IPS DF 4.7 (cell line): ENCODE results near the gene MMRN1.

Source experiments
- DNase-seq: peaks from one replicate; pipeline ENCODE4 v3.0.0-alpha.2; 2013; ENCODE audit warnings: low spot score; ENCODE audit errors: extremely low read depth

MMRN1 gene

DNA sequence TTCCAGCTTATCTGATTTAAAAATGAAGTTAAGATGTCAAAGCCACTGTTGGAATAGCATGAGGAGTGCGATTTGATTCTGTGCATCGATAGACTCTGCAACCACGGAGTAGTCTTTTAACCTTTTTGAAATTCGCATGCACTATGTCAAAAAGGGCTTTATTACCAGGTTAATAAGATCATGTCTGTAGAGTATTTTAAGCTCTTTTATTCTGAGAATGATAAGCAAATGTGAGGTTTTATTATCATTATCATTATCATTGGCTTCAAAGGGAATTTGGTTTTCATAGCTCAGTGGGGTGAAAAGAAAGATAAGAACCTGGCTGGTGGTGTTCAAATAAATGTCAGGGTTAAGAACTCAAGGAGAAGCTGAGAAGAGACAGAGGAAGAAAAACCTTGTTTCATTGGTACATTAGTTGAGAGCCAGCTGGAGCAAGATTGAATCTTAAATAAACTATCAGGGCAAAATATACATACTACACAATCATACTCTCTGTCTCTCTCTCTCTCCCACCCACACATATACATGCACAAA lies 102.6 kb downstream of the MMRN1 start:
- DNase-seq: no peak

DNA sequence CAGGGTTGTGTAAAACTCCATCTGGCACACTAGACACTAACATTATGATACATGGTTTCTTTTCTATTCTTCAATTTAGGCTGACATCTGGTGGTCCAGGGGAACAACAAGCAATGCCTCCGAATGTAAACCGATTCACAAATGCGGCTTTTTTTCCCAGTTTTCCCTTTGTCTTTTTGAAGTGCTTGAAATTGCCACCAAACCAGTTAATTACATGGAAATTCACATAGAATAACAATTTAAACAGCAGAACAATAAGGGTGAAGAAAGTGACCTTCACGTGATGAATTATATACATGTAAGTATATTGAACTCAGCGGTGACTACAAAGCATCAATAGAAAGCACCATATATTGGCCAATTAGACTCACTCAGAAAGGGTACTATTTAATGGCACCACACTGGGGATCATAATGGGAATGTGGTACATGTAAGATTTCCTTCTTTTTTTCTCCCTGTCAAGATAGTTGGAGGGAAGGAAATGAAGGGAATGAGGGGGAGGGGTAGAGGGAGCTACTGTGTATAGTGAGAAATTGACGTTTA lies 103.9 kb downstream of the MMRN1 start:
- no peak for DNase-seq

DNA sequence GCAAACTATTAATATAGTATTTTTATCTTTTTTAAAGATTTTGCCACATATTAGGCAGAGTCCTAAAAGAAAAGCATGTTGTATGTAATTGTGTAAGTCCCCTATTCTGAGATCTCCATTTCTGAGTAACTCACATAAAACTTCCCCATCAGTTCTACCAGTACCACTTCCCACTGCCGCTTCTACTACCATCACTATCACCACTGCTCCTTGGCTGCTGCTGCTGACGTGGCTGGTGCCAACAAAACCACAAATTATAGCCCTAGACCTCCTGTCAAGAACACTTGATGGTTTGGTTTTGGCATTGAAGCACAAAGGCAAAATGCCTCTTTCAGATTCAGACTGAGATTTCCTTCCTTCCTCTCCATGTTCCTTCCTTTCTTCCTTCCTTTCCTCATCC lies 106.4 kb downstream of the MMRN1 start:
- DNase-seq: no peak

DNA sequence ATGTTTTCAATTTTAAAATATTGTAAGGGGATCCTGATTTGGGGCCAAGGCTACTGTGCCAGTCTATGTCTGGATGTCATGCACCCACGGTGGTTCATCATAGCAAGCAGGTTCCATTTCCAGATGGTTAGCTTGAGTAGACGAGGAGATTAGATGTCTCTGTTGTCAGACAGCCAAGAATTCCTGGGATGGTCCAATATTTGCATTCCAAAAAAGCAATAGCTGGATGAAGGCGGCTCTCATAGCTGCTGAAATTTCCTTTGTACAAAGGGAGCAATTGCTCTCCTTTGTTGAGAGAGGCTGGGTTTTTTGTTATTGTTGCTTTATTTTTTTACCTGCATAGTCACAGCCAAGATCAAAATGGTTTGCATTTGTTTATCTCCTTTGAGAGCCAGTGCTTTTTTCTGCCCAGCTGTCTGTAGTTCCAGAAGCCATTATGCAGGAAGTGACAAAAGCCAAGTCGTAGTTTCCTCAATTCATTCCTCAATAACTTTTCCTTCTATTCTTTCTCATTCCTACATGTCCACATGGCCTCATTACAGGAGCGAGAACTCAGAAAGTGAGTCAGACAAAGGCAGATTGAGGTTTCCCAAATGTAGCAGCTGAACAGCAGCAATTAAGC lies 107.9 kb downstream of the MMRN1 start:
- no peak for DNase-seq
